GM10266 (cell line): ENCODE data around the gene WDR6.
A peak's percentile ranks its signal among the peaks of the same experiment; 100 is the strongest.

Experiments used
- DNase-seq: peaks from one replicate; pipeline ENCODE4 v3.0.0; 2012; ENCODE audit errors: extremely low spot score
- TF ChIP-seq, protein P1 (sequence below): IDR thresholded peaks from 2 replicates; pipeline ENCODE4 v1.5.1; 2012; ENCODE audit warnings: mild to moderate bottlenecking, low read depth; ENCODE audit not compliant: control insufficient read depth, insufficient read depth; ENCODE audit errors: missing control alignments

Gene WDR6

DNA sequence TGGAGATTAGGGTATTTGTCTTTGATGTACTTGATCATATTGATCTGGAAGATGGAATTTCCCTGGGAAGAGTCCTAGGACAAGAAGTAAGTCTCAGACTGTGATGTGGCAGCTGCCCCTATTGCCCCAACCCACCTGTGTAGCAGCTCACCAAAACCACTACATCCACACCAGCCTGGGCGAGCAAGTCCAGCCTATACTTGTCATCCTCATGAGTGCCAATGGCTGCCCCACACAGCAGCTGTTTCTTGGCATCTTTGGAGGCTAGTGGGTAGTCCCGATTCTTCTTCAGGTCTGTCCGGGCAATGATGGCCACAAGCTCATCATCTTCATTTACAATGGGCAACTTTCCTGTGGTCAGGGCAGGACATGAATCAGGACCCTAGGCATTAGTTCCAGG lies 19.3 kb downstream of the WDR6 start:
- no peak for DNase-seq
- TF ChIP-seq, protein P1, sequence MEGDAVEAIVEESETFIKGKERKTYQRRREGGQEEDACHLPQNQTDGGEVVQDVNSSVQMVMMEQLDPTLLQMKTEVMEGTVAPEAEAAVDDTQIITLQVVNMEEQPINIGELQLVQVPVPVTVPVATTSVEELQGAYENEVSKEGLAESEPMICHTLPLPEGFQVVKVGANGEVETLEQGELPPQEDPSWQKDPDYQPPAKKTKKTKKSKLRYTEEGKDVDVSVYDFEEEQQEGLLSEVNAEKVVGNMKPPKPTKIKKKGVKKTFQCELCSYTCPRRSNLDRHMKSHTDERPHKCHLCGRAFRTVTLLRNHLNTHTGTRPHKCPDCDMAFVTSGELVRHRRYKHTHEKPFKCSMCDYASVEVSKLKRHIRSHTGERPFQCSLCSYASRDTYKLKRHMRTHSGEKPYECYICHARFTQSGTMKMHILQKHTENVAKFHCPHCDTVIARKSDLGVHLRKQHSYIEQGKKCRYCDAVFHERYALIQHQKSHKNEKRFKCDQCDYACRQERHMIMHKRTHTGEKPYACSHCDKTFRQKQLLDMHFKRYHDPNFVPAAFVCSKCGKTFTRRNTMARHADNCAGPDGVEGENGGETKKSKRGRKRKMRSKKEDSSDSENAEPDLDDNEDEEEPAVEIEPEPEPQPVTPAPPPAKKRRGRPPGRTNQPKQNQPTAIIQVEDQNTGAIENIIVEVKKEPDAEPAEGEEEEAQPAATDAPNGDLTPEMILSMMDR, result no peak

DNA sequence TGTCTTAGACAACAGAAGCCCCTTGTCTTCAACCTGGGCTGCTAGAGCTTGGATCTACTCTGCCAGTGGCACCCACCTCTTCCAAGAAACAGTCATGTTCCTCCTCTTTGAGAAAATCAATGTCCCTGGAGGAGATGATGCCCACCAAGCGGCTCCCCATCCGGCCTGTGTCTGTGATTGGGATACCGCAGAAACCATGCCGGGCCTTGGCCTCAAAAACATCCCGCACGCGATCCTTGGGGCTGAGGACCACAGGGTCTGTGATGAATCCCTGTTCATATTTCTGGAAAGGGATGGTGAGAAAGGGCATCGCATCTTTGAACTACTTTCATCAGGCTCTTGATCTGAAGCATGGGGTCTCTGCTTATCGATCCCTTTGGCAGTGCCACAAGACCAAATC lies 20.4 kb downstream of the WDR6 start:
- TF ChIP-seq, protein P1, result no peak
- no peak for DNase-seq

DNA sequence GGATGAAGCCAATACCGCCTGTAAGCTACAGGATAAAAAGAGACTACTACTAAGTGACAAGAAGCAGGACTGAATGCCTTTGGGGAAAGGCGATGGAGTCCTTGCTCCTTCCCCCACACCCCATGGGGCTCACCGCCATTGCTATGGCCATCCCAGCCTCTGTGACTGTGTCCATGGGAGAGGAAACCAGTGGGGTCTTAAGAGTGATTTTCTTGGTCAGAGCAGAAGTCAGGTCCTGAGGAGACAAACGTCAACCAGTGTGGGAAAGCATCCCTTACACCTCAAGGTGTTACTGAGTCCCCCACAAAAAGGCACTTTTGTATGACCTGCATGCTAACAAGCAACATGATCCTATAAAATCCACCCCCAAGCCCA lies 21.1 kb downstream of the WDR6 start:
- TF ChIP-seq, protein P1, result no peak
- no peak for DNase-seq

DNA sequence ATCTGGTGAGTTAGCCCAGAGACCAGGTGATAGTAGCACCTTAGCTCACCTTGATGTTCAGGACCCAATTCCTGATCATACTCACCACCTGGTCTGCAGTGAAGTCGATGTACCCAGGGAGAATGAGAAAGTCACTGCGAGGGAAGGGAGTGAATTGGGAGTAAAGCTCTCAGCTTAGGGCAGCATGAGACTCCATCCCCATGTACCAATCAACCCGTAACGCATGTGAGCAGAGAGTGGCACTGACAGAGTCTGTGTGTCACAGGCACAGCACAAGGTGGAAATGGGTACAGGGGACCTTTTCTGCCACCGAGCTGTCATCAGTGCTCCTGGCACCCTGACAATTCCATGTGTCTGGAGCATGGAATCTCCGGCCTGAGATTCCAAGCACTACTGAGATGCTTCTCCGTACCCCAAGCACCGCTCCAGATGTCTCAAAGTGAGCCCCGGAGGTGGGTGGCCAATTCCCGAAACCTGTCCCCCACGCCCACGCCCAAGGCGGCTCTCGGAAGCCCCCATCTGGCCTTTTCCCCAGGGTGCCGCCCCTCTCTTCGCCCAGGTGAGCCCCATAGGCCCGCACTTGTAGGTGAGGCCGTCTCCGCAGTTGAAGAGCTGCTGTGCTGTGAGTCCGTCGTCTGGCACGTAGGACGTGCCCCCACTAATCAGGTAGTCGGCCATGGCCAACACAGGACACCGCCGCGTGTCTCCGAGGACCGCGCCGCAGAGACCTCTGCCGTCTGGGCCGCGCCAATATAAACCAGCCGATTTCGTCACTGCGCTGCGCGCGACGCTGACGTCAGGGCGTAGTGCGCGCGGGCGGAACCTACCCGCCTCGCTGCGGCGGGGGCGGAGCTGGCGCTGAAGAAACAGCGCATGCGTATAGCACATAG lies 21.7 kb downstream of the WDR6 start, which contains the start of gene IMPDH2:
IMPDH2 (minus strand) TSS at position 726 of the 890 bp plus-strand sequence; CDS start at position 678, 48 bp downstream.
- peak; percentile 89 for DNase-seq
- TF ChIP-seq, protein P1, result peak; percentile 38

DNA sequence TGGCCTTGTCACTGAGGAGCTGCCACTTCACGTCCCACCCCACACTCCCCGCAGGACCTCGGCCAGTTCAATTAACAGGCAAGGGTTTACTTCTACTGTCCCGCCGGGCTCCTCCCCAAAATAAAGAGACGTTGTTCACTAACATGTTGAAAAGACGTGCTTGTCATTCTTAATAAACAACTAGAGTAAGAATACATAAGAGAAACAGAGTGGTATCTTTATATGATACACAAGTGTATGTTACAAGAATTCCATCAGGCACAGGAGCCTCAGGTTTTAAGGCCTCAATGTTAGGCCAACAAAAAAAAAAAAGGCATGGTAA lies 22.3 kb downstream of the WDR6 start:
- TF ChIP-seq, protein P1, result no peak
- DNase-seq, result no peak

DNA sequence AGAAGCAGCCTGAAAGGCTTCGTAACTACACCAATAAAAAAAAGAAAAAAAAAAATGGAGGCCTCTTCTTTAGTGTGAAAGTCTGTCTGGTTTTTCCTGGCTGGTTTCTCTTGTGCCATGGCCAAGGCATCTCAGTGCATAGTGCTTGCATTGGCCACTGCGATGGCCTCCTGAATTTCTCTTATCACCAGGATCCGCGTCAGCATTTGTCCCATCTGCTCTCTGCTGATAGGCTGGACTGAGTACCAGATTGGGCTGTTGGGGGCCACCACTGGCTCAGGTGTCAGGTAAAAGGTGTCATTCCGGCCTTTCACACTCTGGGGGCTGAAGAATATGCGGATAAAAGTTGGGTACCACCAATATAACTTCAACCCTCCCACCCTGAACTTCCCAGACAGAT lies 23.1 kb downstream of the WDR6 start:
- TF ChIP-seq, protein P1, result no peak
- DNase-seq, result no peak

DNA sequence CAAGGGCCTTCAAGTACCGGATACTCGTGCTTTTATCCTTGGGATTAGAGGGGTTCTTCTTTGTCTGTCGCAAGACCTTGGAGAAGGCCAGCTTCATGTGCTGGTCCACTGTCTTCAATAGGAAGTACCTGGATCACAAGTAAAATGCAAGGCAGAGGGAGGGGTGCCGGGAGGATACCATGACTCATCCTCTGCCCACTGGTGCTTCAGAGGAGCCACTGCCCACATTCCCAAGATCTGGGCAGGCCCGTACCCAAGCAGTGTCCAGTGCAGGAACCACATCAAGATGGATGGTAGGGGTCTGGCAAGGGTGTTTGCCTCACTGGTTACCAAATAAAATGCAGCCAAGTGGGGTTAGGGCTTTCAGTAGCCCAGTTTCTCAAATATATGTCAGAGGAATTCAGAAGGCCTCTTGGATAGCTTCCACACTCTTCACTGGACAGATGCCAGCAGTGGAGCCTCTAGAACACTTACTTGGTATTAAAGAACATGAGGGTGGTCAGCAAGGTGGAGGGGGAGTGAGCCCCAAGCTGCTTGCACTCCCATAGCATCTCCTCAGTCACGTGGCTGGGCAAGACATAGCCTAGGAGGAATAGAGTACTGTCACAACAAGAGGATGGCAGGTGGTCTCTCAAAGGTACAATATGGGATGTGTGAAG lies 25.6 kb downstream of the WDR6 start:
- TF ChIP-seq, protein P1, result no peak
- DNase-seq, result no peak
